GM21529 (cell line): ENCODE measurements around the gene SDHAF2.

Experiments
- ATAC-seq: cut with Tn5 transposase; IDR thresholded peaks from one replicate; pipeline ENCODE4 v1.9.1; 2021; ENCODE audit not compliant: unreplicated experiment

Gene SDHAF2

DNA sequence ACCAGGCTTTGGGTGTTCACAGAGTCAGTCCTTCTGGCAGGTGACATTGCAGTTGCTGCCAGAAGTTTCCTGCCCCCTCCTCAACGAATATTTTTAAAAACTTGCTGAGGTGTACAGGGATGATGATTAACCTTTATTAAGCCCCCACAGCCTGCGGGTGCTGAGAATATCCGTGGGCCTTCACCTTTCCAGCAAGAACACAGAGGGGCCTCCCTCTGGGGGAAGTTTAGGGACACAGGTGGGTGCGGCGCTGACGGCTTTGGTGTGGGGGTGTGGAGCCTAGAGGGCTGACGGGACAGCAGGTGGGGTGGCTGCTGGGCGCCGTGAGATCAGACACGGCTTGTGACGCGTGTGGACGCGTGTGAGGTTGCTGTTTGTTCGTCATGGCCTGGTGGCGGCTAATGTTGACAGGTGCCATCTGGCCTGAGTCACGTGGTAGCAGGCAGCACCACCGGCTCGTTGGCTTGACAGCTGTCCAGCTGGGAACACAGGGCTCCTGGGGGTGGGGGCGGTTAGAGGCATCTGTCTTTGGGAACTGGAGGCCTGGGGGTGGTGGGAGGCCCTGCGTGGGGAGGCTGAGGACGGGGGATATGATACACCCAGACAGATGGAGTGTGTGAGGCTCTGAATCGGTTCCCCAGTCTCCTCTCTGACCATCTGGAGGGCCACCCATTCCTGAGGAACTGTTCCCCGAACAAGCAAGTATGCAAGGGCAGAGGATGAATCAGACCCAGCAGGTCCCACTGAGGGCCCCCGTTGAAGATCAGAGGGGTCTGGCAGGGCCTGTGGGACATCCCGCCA lies 66.1 kb downstream of the SDHAF2 start:
- no peak for ATAC-seq
